ENCODE results near the gene ERCC6L.
A peak's percentile ranks its signal among the peaks of the same experiment; 100 is the strongest.
"Not testable (repeated sequence)": the region's sequence is repeated elsewhere in the genome, so short reads cannot be mapped to it uniquely, and the experiment has no call there.

The ERCC6L gene

GRCh38 chrX:72182924-72183323, 55.9 kb downstream of the ERCC6L start:
- no peak for TF ChIP-seq CTCF (conservative IDR thresholded peaks at IDR 0.05)
- no peak overlapping the region for H3K27ac ChIP-seq

- no peak for TF ChIP-seq CTCF (conservative IDR thresholded peaks at IDR 0.05)
- H3K27ac ChIP-seq: peak within 1 kb of the TSS; percentile 86
Observed at GRCh38 chrX:72181178-72182125, 57.4 kb downstream of the ERCC6L start, which contains the start of gene PIN4. TSS of gene PIN4 (plus strand) at chrX:72181757. CDS start at chrX:72181786, 29 bp downstream.

DNA sequence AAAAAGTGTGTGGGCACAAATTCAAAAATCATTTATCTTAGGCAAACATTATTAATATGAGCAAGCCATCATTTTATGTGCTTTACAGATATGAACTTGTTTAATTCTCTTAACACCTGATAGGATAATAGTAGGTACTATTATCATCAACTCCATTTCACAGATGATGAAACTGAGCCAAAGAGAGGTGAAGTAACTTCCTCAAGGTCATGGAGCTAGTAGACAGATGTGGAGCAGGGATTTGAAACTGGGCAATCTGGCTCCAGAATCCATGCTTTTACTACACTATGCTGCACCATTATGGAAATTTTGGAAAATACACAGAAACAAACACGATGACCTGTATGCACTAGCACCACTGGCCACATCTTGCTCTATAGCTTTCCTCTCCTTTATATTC, 58.3 kb downstream of the ERCC6L start:
- no peak for TF ChIP-seq CTCF (conservative IDR thresholded peaks at IDR 0.05)
- peak overlapping the region; percentile 86 for H3K27ac ChIP-seq

DNA sequence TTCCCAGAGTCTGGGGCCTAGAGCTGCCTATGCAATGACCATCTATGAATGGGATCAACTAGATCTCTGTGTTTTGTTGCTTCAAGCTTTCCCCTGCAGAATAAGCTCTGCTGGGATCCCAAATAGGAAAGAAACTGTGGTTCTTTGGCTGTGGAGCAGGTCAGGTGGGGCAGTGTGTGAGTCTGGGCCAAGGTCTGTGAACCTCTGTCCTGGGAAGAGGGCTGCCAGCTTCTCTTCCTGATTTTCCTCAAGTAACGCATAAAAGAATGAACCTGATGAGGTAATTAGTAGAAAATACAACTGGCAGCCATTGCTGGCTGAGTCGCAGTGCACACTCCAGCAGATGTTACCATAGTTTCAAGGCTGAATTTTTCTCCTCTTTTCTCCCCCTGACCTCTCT, 61.8 kb downstream of the ERCC6L start:
- H3K27ac ChIP-seq: no peak overlapping the region
- TF ChIP-seq CTCF (conservative IDR thresholded peaks at IDR 0.05): no peak

GRCh38 chrX:72176289-72176688, 62.5 kb downstream of the ERCC6L start:
- H3K27ac ChIP-seq: not testable (repeated sequence)

- H3K27ac ChIP-seq: no peak overlapping the region
- no peak for TF ChIP-seq CTCF (conservative IDR thresholded peaks at IDR 0.05)
Observed at GRCh38 chrX:72169008-72169728, 69.7 kb downstream of the ERCC6L start.

DNA sequence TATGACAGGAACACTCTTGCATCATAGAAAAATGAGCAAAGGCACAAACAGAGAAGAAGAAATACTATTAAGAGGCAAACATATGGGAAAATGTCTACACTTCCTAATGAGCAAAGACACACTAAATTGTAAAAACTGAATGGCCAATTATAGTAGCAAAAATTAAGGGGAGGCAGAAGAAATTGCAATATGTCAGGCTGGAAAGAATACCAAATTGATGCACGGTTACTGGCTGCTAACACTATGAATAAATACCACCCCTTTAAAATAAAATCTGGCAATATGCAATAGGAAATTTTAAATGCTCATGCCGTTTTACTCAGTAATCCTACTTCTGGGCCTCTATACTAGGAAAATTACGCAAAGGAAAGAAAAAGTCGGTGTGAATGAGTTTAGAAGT, 73.3 kb downstream of the ERCC6L start:
- TF ChIP-seq CTCF (conservative IDR thresholded peaks at IDR 0.05): no peak
- H3K27ac ChIP-seq: no peak overlapping the region
